K562 (cell line): ENCODE results near the gene MXRA7. TPM values are rescaled to one million over a fixed set of nuclear protein-coding genes. Genes with fewer than 3 reads are reported as not detected.

Source experiments
- ARID3A ChIP-seq: IDR thresholded peaks from 2 replicates; pipeline ENCODE4 v1.6.1; 2012; ENCODE audit warnings: low read depth, low read length, improper control_type of control experiment, borderline replicate concordance
- BRCA1 ChIP-seq, 2 experiments: fragments of 450-650 bp in 1 of 2; sonication (generic) in 1 of 2; formaldehyde crosslinking in 1 of 2; IDR thresholded peaks; 2 replicates each; pipeline versions ENCODE4 v1.5.0 to v1.6.1; 2017 to 2020; ENCODE audit warnings: mild to moderate bottlenecking in 1 of 2, missing genetic modification reagents in 1 of 2
- CBX5 ChIP-seq: IDR thresholded peaks from 2 replicates; pipeline ENCODE4 v1.6.1; 2014; ENCODE audit warnings: low read depth, borderline replicate concordance
- COPS2 ChIP-seq: fragments of 450-650 bp; conservative IDR thresholded peaks from 2 replicates; pipeline ENCODE4 v1.6.1; 2016; ENCODE audit warnings: mild to moderate bottlenecking, moderate library complexity
- HDAC2 ChIP-seq: fragments of 450-650 bp; IDR thresholded peaks from 2 replicates; pipeline ENCODE4 v1.6.1; 2016; ENCODE audit warnings: mild to moderate bottlenecking
- HIVEP1 ChIP-seq: fragments of 250-450 bp; sonication (Bioruptor Pico); IDR thresholded peaks from 2 replicates; pipeline ENCODE4 v1.4.0; 2020; ENCODE audit warnings: mild to moderate bottlenecking
- KDM2B ChIP-seq: fragments of 250-450 bp; sonication (Bioruptor Pico); IDR thresholded peaks from 2 replicates; pipeline ENCODE4 v1.8.0; 2021; ENCODE audit warnings: mild to moderate bottlenecking, moderate library complexity
- LCOR ChIP-seq: sonication (generic); formaldehyde crosslinking; IDR thresholded peaks from 2 replicates; pipeline ENCODE4 v1.8.0; 2022; ENCODE audit warnings: mild to moderate bottlenecking, missing genetic modification reagents
- MGA ChIP-seq: fragments of 450-650 bp; IDR thresholded peaks from 2 replicates; pipeline ENCODE4 v1.6.1; 2016; ENCODE audit warnings: mild to moderate bottlenecking, moderate library complexity
- NFIC ChIP-seq: fragments of 450-650 bp; IDR thresholded peaks from 2 replicates; pipeline ENCODE4 v1.6.1; 2017; ENCODE audit warnings: mild to moderate bottlenecking, inconsistent platforms
- POLR2G ChIP-seq: fragments of 200-400 bp; formaldehyde crosslinking; IDR thresholded peaks from 2 replicates; pipeline ENCODE4 v1.6.1; 2017; ENCODE audit warnings: low read depth, mild to moderate bottlenecking, antibody characterized with exemption, low read length, moderate library complexity
- PREB ChIP-seq: sonication (generic); formaldehyde crosslinking; IDR thresholded peaks from 2 replicates; pipeline ENCODE4 v1.8.1; 2023; ENCODE audit warnings: mild to moderate bottlenecking, missing genetic modification reagents
- RBM25 ChIP-seq: fragments of 200-400 bp; formaldehyde crosslinking; IDR thresholded peaks from 2 replicates; pipeline ENCODE4 v1.6.1; 2018; ENCODE audit warnings: low read length, low read depth, moderate library complexity; ENCODE audit not compliant: severe bottlenecking
- TEAD1 ChIP-seq, 2 experiments: fragments of 450-650 bp in 1 of 2; sonication (generic) in 1 of 2; formaldehyde crosslinking; IDR thresholded peaks; 2 replicates each; pipeline versions ENCODE4 v1.4.0 to v1.8.0; 2020 to 2022; ENCODE audit warnings: mild to moderate bottlenecking in 2 of 2, missing genetic modification reagents in 1 of 2
- polyA plus RNA-seq, 8 experiments: library from polyadenylated mRNA; depleted of rRNA in 4 of 8; stranded (reverse) in 5 of 8; unstranded in 3 of 8; fragments of >200 nt; fragmentation: Nextera tagmentation in 2 of 8; fragmentation: Illumina TruSeq in 1 of 8; extraction: Ambion mirVana in 2 of 8; extraction: Trizol in 1 of 8; gene quantifications; 2 replicates each; pipeline versions ENCODE4 v1.2.1 to v1.2.3, GENCODE V29; 2011 to 2014; ENCODE audit warnings: inconsistent platforms in 1 of 8, missing spikeins in 1 of 8
- total RNA-seq, 7 experiments: library from RNA; depleted of rRNA in 6 of 7; stranded (reverse); fragments of >200 nt in 6 of 7; fragmentation: Illumina TruSeq in 2 of 7; extraction: Trizol in 2 of 7; gene quantifications; 2 replicates each; pipeline versions ENCODE4 v1.2.1 to v1.2.3, GENCODE V29; 2011 to 2021; ENCODE audit warnings: low replicate concordance in 1 of 7

MXRA7 gene
- total and polyA plus RNA-seq, 9 of the 15 experiments (the other 6 are each of a cell fraction or from before 2014, with no cell fraction given): 2.6 to 38.4 (median 14.3) TPM

GRCh38 chr17:76654408-76654807 is 56.4 kb downstream of the MXRA7 start (continued):
- TF ChIP-seq BRCA1 (IDR thresholded peaks at IDR 0.05) (no peak), BRCA1 (CRISPR knock-in tag; IDR thresholded peaks at IDR 0.05) (no peak), COPS2 (no peak), MGA (no peak), TEAD1 (CRISPR knock-in tag; IDR thresholded peaks at IDR 0.05) (peak in 1 of 2 experiments; percentile 45; a peak in 1 of 4 replicates), PREB (CRISPR knock-in tag) (no peak), ARID3A (no peak), POLR2G (no peak), KDM2B (CRISPR knock-in tag) (no peak), RBM25 (peak; percentile 26), CBX5 (no peak), LCOR (CRISPR knock-in tag) (peak; percentile 55; the same call in 1 of the 2 replicates), HIVEP1 (CRISPR knock-in tag) (no peak), NFIC (peak; percentile 26; the same call in 1 of the 2 replicates), HDAC2 (peak; percentile 36; the same call in 1 of the 2 replicates)
